Left cardiac atrium (tissue), 4 donors: ENCODE measurements around the gene ADCK1. TPM values are rescaled to one million over a fixed set of nuclear protein-coding genes. Genes with fewer than 3 reads are reported as not detected.

Experiments
- ATAC-seq, 2 donors: fragments of 200-7000 bp; cut with Tn5 transposase; one replicate each; pipeline ENCODE4 v1.9.1; 2020; ENCODE audit warnings: mild to moderate bottlenecking in 2 of 2, moderate library complexity in 2 of 2
- DNase-seq: peaks from one replicate; pipeline ENCODE4 v3.0.0-alpha.2; 2020
- intact Hi-C, 2 donors: fragments of 100-400 bp; cut with DNase I; formaldehyde crosslinking; loops; one replicate each; pipeline versions ENCODE4 v1.14.1 to v1.15.1; 2022 to 2023
- total RNA-seq, 2 donors: library from RNA; stranded (reverse); fragmentation: NEBNext Ultra II Directional; extraction: Animal tissue kit (Norgen Biotek cat#: 25700); gene quantifications; one replicate each; pipeline ENCODE4 v1.2.1, GENCODE V29; 2021
- donor health status: DM: no; HTN: yes; CAD: no.
- donor health status: DM: no; HTN: yes; CAD: no; lungs with severe emphysema.
- donor health status: DM: yes; HTN: yes; CAD: no.
- donor health status: Dilated cardiomyopathy.

ADCK1 gene
- total RNA-seq, 2 donors from 2014 or later = 6.4 to 8.4 TPM

DNA sequence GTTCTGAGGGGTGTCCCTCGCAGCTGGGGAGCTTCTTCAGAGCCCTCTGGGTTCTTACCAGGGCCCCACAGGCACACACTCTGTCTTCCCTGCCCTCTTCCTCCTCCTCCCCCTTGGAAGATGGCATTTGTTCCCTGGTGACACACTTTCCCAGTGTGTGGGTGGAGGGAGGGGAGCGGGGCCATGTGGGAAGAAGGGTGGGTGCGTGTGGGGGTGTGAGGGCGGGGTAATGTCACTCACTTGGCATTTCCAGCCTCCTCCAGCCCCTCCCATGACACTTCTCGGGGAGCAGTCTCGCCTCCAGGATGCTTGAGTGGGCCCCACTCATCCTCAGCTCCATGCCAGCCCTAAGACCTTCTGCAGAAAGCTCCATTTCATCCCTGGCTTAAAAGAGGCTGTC lies 61.3 kb downstream of the ADCK1 start:
- no peak for DNase-seq
- intact Hi-C loops = loop anchor here (5.0 to 10.0 kb wide), 2 partner anchors 294 to 706 kb away; no protein-coding TSS in a partner anchor
- no peak for ATAC-seq

DNA sequence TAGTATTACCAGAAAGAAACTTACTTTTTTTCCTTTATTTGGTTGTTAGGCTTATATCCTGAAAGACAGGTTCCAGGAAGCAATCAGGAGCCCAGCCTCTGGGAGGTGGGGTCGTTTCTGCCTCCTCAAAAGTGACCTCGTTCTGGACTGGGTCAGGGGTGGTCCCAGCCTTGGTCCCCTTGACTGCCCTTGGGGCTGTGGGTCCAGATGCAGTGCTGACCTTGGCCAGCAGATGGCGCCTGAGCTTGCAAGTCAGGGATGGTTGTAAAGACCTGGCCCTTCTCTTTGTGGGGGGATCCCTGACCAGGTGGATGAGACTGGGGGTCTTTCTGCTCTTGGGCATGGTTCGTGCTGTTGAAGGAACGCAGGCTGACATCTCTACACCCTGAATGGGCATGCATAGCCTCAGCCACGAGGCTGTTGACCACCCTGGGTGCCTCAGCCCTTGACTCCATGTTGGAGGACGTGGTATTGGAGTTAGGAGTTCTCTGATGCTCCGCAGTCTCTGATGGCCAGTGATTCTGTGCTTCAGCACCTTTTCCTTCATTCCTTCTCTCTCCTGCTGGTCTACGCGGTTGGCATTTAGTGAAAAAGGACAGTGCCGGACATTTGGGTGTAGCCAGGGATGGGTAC lies 62.4 kb downstream of the ADCK1 start:
- intact Hi-C loops = loop anchor here (2.0 to 10.0 kb wide), 3 partner anchors 293 to 705 kb away; no protein-coding TSS in a partner anchor
- ATAC-seq (peak; percentile 78 to 79), DNase-seq (peak; percentile 80)

DNA sequence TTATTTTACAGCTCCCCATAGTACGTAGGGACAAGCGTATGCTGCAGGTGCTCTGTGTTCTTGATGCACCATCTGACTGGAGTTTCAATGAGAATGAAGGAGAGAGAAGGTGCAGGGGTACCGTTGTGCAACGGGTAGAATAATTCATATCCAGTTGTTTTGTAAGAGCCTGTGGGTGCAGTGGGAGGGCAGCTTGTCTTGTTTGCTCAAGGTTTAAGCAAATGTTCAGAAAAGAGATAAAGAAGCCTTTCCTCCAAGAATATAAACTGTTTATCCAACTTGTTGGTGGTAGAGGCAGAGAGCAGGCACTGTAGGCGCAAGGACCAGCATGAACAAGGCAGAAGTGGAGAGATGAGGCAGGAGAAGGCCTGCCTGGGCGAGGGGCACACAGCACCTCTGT lies 64.2 kb downstream of the ADCK1 start:
- DNase-seq (no peak), ATAC-seq (no peak)
- intact Hi-C loops = loop anchor here (5.0 to 10.0 kb wide), 2 partner anchors 291 to 703 kb away; no protein-coding TSS in a partner anchor

DNA sequence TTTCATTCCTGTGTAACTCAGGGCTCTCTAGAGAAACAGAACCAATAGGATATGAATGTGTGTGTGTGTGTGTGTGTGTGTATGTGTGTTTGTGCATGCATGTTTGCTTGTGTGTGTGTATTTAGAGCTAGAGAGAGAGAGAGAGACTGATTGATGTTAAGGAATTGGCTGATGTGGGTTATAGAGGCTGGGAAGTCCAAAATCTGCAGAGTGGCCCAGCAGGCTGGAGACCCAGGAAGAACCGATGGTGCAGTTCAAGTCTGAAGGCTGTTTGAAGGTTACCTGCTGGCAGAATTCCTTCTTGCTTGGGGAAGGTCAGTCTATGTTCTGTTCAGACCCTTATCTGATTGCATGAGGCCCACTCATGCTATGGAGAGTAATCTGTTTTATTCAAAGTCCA lies 64.7 kb downstream of the ADCK1 start:
- no peak for ATAC-seq

DNA sequence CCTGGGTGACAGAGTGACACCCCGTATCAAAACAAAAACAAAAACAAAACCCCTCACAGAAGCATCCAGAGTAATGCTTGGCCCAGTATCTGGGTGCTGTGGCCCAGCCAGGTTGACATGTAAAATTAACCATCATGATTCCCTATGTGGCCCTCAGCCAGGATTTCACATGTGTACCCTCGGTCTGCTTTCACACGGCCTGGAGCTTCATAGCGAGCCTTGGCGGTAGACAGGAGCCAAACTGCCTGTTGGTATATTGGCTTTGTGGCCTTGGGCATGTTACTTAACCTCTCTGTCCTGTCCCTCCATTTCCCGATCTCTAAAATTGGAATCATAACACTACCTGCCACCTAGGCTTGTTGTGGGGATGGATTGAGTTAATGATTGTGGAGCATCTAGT lies 65.5 kb downstream of the ADCK1 start:
- intact Hi-C loops = loop anchor here in 1 of 2 donors (10.0 kb wide), 1 partner anchor 289 kb away; no protein-coding TSS in a partner anchor
- no peak for DNase-seq
- ATAC-seq = no peak

More for the DNA sequence above, 64.7 kb downstream of the ADCK1 start:
- no peak for DNase-seq
- intact Hi-C loops = loop anchor here (5.0 to 10.0 kb wide), 2 partner anchors 290 to 703 kb away; no protein-coding TSS in a partner anchor

DNA sequence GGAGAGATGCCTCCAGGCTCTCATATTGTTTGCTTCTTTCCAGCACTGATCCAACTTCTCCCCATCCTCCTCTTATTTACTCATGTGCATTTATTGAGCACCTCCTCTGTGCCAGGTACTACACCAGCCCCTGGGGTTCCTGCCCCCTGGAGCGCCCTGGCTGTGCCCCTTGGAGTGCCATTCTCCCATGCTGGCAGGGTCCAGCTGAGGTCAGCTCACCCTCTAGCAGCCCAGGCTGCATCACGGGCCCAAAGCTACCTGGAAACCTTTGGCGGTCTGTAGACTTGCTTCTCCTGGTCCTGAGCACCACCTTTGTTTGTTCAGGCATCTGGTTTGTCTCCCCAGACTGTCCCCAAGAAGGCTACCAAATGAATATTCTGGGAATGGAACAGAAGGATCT lies 67.0 kb downstream of the ADCK1 start:
- DNase-seq = no peak
- intact Hi-C loops = loop anchor here in 1 of 2 donors (10.0 kb wide), 1 partner anchor 288 kb away; no protein-coding TSS in a partner anchor
- ATAC-seq = no peak

DNA sequence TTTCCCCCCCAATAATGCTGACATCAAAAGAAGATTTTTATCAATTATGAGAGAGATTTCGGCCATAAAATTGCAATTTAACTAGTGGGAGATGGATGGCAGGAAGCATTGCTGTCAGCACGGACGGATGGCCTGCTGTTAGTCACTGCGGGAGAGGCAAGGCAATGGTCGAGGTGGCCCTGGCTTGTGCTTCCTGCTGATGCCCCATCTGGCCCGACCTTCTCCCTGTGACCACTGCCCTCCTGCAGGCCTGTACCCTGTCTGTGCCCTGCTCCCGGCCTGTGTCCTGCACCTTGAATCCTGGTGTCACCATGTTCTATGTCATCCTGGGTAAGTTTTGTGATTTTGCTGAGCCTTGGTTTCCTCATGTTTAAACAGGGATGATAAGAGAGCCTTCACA lies 67.6 kb downstream of the ADCK1 start:
- no peak for ATAC-seq
- no peak for DNase-seq
- intact Hi-C loops = loop anchor here in 1 of 2 donors (10.0 kb wide), 1 partner anchor 287 kb away; no protein-coding TSS in a partner anchor

DNA sequence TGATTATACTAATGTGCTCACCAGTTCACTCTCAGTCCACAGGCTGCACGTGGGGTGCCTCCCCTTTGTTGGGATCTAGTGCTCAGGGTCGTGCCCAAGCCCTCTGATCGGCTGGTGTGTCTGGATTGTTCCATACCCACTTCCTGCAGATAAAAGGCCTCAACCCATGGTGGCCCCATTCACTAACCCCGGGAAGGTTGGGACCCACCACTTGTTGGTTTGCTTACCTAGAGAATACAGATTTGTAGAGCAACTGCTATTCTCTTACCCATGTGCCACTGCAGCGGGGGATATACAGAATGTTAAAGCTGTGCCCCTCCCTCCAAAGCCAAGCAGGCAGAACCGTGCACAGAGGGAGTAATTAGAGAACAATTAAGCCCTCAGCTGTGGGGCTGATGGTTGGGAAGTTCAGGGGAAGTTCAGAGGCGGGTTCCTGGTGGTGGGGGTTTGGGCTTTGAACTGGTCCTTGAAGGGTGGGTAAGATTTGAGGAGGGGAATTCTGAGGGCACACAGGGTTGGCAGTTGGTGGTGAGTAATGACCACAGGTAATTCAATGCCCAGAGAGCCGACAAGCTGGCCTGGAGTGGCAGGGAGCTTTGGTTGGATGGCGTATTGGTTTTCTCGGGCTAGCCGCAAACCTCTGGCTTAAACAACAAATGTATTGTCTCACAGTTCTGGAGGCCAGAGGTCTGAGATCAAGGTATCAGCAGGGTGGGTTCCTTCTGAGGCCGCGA lies 68.8 kb downstream of the ADCK1 start:
- intact Hi-C loops = loop anchor here in 1 of 2 donors (10.0 kb wide), 1 partner anchor 286 kb away; no protein-coding TSS in a partner anchor
- ATAC-seq (no peak), DNase-seq (no peak)

DNA sequence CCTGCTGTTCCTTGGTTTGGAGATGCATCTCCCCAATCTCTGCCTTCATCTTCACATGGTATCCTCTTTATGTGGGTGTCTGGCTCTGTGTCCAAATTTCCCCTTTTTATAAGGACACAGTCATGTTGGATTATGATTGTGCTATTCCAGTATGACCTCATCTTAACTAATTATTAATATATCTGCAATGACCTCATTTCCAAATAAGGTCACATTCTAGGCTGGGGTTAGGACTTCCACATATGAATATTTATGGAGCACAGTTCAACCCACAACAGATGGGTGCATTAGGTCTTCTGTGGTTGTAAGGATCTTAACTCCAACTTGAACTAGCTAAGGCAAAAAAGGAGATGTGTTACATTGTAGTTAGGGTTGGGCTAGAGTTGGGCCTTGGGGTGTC lies 69.4 kb downstream of the ADCK1 start:
- intact Hi-C loops = loop anchor here in 1 of 2 donors (10.0 kb wide), 1 partner anchor 285 kb away; no protein-coding TSS in a partner anchor
- no peak for ATAC-seq
- DNase-seq = no peak

DNA sequence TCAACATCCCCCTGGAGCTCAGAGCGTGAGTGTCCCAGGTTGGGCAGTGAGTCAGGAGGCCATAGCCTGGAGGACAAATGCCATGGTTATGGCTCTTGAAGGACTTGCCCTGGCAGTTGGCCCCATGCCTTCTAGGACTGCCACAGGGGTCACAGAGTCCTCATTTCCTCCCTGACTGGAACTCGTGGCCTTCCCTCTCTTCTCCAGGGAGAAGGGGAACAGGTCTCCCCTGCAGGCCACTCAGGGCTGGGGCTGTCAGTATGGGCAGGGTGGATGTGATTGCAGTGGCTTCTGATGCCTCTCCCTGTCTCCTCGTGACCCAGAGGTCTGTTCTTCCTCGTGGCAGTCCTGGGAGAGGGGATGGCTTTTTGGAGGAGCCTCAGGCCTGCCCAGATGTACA lies 70.7 kb downstream of the ADCK1 start:
- ATAC-seq = no peak

DNA sequence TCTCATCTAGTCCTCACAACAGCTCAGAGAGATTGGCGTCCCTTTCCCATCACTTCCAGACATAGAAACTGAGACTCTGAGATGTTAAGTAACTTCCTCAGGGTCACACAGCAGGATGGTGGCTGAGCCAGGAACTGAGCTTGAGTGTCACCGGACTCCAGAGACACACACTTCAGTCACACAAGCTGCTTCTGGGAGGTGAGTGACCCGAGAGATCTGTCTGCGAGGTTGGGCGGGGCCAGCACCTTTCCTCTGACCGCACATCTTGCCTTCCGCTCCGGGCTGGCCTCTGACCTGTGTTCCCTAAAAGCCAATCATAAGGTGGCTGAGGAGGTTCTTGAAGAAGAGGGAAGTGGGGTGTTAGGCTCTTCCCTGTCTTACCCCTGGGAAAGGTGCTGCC lies 72.2 kb downstream of the ADCK1 start:
- no peak for DNase-seq
- ATAC-seq = no peak
- intact Hi-C loops = no loop called here

More for the DNA sequence above, 70.7 kb downstream of the ADCK1 start:
- no peak for DNase-seq
- intact Hi-C loops = no loop called here

DNA sequence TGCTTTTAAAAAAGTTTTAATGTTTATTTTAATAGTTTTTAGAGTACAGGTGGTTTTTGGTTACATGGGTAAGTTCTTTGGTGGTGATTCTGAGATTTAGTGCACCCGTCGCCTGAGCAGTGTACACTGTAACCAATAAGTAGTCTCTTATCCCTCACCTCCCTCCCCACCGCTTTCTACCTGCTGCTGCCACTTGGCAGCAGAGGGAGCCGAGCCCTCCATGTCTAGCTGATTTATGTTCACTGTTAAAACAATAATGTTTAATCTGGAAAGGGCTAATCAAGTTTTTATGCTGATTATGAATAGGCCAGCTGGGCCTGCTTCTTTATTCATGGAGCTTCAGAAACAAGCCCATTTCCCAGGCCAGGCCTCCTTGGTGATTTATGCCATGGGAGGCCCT lies 73.1 kb downstream of the ADCK1 start:
- no peak for ATAC-seq
- intact Hi-C loops = no loop called here
- no peak for DNase-seq

DNA sequence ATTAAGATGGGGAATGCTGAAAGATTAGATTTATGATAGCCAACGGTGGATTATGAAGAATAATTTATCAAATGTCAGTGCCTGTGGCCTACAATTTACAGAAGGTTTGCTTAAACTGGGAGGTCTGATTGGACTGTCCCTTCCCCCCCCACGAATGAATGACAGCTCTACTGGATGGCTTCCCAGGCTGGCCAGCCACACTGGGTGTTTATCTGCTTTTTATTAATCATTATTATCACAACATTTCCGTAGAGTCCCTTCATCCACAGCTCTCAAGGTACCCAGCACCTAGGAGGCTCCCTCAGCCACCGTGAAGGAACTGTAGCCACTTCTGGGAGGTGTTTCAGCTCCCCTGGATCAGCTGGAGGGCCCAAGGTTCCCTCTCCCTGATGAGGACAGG lies 78.9 kb downstream of the ADCK1 start:
- no peak for DNase-seq
- intact Hi-C loops = no loop called here
- ATAC-seq = no peak

DNA sequence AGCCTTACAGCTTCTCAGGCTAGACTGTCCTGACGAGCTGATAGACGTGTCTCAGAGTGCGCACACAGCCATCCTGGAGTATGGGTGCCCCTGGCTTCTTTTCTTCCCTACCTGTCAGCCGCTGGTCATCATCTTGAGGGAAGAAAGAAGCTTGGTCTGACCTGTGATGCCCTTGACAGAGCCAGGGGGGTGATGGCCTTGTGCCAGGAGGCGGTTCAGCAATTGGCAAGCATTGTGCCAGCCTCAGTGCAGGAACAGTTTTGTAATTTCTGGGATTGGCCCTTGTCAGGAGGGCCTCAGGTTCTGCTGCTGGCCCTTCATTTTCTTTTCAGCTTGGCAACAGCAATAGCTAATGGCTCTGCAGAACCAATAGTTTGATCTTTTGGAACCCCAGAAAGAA lies 80.1 kb downstream of the ADCK1 start:
- no peak for DNase-seq
- intact Hi-C loops = no loop called here
- ATAC-seq = no peak

DNA sequence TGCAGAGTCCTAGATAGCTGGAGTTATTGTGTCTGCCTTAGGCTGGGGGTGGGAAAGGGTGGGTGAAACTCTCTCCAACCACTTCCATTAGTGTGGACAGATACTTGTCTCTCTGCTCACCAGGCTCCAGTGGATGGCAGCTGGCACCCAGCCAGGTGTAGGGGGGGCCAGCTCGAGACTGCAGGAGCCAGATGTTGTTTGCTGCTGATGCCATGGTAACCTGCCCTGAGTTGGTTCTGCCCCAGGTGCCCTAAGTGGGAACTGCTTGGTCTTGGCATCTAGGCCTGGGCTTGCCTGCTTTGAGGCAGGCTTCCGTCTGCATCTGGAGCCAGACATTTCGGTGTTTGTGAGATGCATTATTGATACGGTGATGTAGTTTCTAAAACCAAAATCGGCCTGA lies 82.2 kb downstream of the ADCK1 start:
- intact Hi-C loops = no loop called here
- peak; percentile 55 for DNase-seq
- peak in 1 of 2 donors; percentile 59 for ATAC-seq

DNA sequence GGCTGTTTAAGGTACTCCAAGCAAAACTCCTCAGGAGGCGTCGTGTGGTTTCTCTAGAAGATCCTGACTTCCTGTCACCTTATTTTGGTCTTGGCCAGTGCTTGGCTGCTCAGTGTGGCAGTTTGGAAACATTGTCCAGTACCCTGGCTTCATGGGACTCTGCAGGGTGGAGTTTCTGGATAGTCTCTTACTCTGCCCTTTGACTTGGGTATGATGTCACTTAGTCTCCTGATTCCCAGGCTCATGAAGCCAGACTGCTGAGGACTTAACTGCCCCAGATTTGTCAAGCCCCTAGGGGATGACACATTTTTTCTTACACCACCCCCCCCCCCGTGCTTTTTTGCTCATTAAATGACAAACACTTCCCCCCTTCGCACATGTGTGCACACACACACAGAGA lies 82.7 kb downstream of the ADCK1 start:
- DNase-seq (no peak), ATAC-seq (peak; percentile 77 to 84)

DNA sequence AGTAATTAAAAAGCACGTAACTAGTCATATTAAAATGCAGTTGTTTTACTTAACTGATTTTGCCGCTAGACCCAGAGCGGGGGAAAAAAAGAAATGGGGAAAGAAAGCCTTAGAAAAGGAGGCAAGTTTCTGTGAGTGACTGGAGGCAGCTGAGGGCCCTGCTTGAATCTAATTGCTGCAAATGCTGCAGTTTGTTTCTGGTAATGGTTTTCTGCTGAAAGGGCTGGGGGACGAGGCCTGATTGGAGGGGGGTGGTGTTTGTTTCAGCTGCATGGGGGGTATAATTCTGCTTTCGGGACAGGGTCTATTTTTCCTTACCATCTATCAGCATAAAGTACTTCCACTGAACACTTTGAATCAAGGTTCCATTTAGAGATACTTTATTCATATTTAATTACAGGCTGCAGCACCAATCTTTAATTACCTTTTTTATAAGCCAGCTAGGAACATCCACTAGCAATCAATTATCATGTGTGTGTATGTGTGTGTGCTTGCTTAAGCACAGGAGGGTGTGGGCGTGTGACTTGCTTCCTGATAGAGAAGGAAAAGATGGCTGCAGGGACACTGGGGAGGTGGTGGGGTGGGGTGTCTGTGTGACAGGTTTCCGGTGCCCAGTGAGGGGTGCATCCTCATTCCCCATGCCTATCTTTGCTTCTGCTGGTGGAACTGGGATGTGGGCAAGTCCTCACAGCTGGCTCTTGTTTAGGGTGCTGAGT lies 83.4 kb downstream of the ADCK1 start:
- ATAC-seq = no peak
- intact Hi-C loops = no loop called here
- DNase-seq = no peak

More for the DNA sequence above, 82.7 kb downstream of the ADCK1 start:
- intact Hi-C loops = no loop called here

DNA sequence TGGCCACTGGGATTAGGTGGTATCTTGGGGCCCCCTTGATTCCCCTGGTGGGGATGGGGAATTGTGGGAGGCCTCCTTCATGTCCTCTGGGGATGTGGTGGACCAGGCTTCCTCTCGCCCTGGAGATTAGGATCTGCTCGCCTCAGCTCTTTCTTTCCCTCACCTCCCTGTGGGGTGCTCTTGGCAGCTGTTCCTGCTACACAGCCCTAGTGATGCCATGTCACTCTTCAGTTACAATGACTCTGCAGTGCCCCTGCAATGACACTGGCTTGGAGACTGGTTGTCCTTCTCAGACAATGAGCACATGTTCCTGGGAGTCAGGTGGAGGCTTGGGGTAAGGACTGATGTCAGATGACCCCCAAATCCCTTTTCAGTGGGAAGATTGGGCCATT lies 83.9 kb downstream of the ADCK1 start:
- intact Hi-C loops = no loop called here
- no peak for ATAC-seq

DNA sequence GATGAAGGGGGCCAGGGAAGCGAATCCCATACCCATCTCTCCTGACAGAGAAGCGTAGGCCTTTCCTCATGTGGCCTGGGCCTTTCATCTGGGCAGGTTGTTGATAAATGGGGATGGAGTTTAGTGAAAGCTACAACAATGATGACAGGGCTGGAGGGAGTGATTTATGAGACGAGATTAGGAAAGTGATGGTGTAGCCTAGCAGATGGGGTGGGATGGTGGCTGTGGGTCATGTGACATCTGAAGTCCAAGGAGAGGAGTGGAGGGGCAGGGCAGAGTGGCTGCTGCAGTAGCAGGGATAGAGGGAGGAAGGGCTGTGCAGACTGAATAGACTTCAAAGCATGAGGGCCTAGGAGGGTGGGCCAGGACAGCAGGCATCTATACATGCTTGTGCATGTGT lies 85.5 kb downstream of the ADCK1 start:
- DNase-seq (no peak), ATAC-seq (no peak)
- intact Hi-C loops = no loop called here

More for the DNA sequence above, 83.9 kb downstream of the ADCK1 start:
- no peak for DNase-seq

DNA sequence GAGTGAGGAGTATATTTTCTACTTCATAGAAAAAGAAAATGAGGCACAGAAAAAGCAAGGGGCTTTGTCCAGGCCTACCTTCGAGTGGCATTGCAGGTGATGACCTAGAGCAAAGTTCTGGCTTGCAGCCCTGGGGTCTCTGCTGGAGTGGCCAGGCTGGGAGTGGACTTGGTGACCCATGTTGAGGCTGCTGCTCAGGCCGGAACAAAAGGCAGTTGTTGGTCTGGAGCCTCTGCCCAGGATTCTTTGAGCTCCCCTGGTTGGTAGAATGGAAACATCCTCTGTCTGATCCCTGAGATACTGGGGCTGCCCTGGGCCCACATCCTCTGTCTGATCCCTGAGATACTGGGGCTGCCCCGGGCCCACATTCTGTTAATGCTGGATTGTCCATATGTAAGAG lies 86.1 kb downstream of the ADCK1 start:
- intact Hi-C loops = no loop called here
- DNase-seq (no peak), ATAC-seq (no peak)
